T47D (cell line): ENCODE data around the gene ABCA4.

Experiments
- DNase-seq, 2 experiments: peaks; one replicate each; pipeline versions ENCODE4 v3.0.0 to v3.0.0-alpha.2; 2011 to 2012; ENCODE audit warnings: low read depth in 1 of 2, low spot score in 1 of 2
- JUND ChIP-seq: IDR thresholded peaks from 2 replicates; pipeline ENCODE4 v1.6.1; 2012; ENCODE audit warnings: low read depth
- in situ Hi-C: cut with HindIII; loops from 2 replicates; pipeline ENCODE4 v1.10.0; 2016; ENCODE audit warnings: low sequenced_read_pairs, low pct_unique_long_range_greater_than_20kb

Gene ABCA4

GRCh38 chr1:94081566-94082344 is 39.2 kb downstream of the ABCA4 start:
- no peak for DNase-seq
- in situ Hi-C loops, result no loop called here
- TF ChIP-seq JUND, result no peak

- no peak for TF ChIP-seq JUND
- no peak for DNase-seq
- in situ Hi-C loops, result no loop called here
These were observed 41.0 kb downstream of the ABCA4 start for GRCh38 chr1:94079989-94080388.

GRCh38 chr1:94079080-94079940 is 41.6 kb downstream of the ABCA4 start:
- no peak for DNase-seq
- no peak for TF ChIP-seq JUND
- in situ Hi-C loops, result no loop called here

- in situ Hi-C loops, result no loop called here
- no peak for DNase-seq
- TF ChIP-seq JUND, result no peak
These were observed 48.0 kb downstream of the ABCA4 start for GRCh38 chr1:94072840-94073522.

GRCh38 chr1:94071976-94072375 is 49.0 kb downstream of the ABCA4 start:
- no peak for DNase-seq
- TF ChIP-seq JUND, result no peak
- in situ Hi-C loops, result no loop called here

GRCh38 chr1:94071391-94071790 is 49.6 kb downstream of the ABCA4 start:
- DNase-seq, result no peak
- TF ChIP-seq JUND, result no peak
- in situ Hi-C loops, result no loop called here

GRCh38 chr1:94070865-94071264 is 50.1 kb downstream of the ABCA4 start:
- no peak for TF ChIP-seq JUND
- DNase-seq, result no peak
- in situ Hi-C loops, result no loop called here

- no peak for DNase-seq
- in situ Hi-C loops, result no loop called here
- TF ChIP-seq JUND, result no peak
These were observed 51.0 kb downstream of the ABCA4 start for GRCh38 chr1:94069919-94070285.

- no peak for TF ChIP-seq JUND
- in situ Hi-C loops, result no loop called here
- DNase-seq, result peak; percentile 22 to 73
These were observed 51.7 kb downstream of the ABCA4 start for GRCh38 chr1:94068999-94069918.

- peak in 1 of 2 experiments; percentile 57 for DNase-seq
- TF ChIP-seq JUND, result no peak
- in situ Hi-C loops, result no loop called here
These were observed 52.6 kb downstream of the ABCA4 start for GRCh38 chr1:94068096-94068998.

GRCh38 chr1:94067196-94067595 is 53.8 kb downstream of the ABCA4 start:
- TF ChIP-seq JUND, result no peak
- in situ Hi-C loops, result no loop called here
- DNase-seq, result no peak
